Measurements from ENCODE around the gene ADK.
"Not testable (repeated sequence)": the region's sequence is repeated elsewhere in the genome, so short reads cannot be mapped to it uniquely, and the experiment has no call there.

Gene ADK

DNA sequence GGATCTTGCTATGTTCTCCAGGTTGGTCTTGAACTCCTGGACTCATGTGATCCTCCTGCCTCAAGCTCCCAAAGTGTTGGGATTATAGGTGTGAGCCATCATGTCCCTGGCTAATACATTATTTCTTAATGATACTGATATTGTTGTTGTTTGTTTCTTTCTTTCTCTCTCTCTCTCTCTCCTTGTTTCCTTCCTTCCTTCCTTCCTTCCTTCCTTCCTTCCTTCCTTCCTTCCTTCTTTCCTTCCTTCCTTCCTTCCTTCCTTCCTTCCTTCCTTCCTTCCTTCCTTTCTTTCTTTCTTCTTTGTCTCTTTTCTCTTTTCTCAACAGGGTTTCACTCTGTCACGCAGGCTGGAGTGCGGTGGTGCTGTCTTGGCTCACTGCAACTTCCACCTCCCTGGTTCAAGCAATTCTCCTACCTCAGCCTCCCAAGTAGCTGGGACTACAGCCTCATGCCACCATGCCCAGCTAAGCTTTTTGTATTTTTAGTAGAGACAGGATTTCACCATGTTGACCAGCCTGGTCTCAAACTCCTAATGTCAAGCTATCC, 149.1 kb downstream of the ADK start:
- DNase-seq (ENCODE audit: low read depth in 2 of 2), result not testable (repeated sequence)

- no peak for DNase-seq (ENCODE audit: low read depth in 2 of 2)
Measured at GRCh38 chr10:74300666-74301065, 149.6 kb downstream of the ADK start.

GRCh38 chr10:74305730-74306129, 154.7 kb downstream of the ADK start:
- DNase-seq (ENCODE audit: low read depth in 2 of 2), result no peak

DNA sequence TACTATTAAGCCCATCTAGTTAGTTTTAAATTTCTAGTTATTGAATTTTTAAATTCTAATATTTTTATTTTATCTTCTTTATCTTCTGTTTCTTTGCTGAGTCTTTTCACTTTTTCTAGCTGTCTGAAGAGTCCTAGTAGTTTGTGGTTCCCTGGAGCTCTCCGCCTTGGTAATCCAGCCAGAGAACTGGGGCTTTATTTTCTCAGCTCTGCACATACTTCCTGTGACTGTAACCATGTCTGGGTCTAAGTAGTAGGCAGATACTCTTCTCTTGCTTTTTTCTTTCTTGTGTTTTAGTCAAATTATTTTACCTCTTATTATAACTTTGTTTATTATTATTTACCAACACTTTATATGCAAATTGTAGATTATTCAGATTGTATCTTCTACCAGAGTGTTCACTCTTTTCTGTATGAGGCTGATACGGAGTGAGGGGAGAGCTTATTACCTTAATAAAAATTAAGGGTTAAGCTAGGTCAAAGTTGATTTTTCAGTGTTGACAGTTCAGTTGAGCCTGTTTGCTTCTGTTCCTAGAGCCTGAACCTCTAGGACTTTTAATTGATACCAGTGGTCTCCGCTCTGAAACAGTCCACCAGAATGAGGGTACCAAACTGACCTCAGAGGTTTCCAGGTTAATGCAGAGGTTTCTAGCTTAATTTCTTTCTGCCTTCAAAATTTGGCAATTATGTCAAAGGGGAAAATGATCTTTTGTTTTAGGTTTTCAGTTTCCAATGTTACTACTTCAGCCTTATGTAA, 155.4 kb downstream of the ADK start:
- no peak for DNase-seq (ENCODE audit: low read depth in 2 of 2)

GRCh38 chr10:74307061-74307651, 156.1 kb downstream of the ADK start:
- DNase-seq (ENCODE audit: low read depth in 2 of 2), result no peak

- DNase-seq (ENCODE audit: low read depth in 2 of 2), result no peak
Measured at GRCh38 chr10:74310652-74311257, 159.7 kb downstream of the ADK start.

DNA sequence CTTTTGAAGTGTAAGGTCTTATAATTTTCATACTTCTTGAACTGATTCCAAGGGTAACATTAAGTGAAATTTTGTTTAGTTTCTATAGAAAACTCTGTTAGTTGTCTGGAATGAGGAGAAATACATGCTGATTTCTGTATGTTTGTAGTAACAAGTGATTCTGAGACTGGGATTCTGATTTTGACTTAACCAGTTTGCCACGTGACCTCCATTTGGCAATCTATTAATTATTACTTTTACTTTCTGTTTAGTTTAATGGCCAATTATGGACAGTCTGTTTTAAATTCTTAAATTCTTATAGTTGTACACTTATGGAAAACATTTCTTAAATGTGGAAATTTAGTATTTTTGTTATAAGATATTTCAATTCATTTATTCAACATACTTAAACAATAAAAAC, 163.1 kb downstream of the ADK start:
- DNase-seq (ENCODE audit: low read depth in 2 of 2), result no peak

- DNase-seq (ENCODE audit: low read depth in 2 of 2), result no peak
Measured at GRCh38 chr10:74320026-74320425, 169.0 kb downstream of the ADK start.

GRCh38 chr10:74320717-74321116, 169.7 kb downstream of the ADK start:
- no peak for DNase-seq (ENCODE audit: low read depth in 2 of 2)

DNA sequence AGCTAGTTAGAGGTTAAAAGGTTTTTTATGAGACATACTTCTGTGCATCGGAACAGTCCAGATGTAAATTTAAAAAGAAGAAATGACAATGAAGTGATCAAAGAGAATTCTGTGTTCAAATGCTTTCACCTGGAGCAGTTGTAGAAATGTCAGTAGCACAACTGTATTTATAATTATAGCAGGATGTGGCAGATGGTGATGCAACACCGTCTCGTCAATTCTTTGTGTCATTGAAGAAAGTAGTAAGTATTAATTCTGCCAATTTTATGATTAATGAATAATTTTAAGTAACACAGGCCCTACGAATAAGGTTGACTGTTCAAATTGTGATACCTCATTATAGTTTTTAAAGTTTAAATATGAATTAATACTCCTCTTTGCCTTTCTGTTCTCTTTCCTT, 171.1 kb downstream of the ADK start:
- no peak for DNase-seq (ENCODE audit: low read depth in 2 of 2)

DNA sequence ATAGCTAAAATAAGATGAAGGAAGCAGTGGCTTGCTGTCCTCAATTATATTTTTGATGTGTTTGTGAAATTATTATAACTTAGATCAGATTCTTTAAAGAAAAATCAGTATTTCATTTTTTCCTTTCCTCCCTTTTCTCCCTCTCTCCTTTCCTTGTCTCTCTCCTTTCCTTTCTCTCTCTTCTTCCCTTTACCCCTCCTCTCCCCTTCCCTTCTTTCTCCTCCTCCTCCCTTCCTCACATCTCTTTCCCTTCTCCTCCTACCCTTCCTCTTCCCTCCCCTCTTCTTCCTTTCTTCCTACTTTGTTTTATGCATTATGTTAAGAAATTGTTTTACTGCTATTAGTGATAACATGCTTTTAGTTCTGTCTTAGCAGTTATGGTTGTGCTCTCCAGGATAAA, 171.5 kb downstream of the ADK start:
- DNase-seq (ENCODE audit: low read depth in 2 of 2), result no peak

DNA sequence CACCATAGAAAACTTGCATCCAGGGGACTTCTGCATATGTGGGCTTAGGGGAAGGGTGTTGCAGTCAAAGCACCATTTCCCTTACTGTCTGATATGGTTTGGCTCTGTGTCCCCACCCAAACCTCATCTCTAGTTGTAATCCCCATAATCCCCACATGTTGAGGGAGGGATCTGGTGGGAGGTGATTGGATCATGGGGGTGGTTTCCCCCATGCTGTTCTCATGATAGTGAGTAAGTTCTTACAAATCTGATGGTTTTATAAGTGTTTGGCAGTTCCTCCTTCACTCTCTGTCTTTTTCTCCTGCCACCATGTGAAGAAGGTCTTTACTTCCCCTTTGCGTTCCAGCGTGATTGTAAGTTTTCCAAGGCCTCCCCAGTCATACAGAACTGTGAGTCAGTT, 177.4 kb downstream of the ADK start:
- DNase-seq (ENCODE audit: low read depth in 2 of 2), result no peak

- DNase-seq (ENCODE audit: low read depth in 2 of 2), result no peak
Measured at GRCh38 chr10:74329873-74330272, 178.9 kb downstream of the ADK start.

DNA sequence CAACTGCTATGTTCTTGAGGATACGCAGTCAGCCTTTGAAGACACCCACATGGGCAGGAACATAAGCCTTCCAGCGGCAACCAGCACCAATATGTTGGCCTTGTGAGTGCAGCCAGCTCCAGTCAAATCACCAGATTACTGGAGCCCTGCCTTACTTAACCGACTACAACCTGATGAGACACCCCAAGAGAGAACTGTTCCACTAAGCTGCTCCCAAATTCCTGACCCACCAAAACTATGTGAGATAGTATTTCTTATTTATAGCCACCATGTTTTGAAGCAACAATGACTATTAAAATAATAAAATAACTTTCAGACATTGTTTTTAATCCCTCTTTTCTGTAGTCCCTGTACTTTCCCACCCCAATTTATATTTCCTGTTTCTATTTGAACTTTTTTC, 179.6 kb downstream of the ADK start:
- DNase-seq (ENCODE audit: low read depth in 2 of 2), result no peak

DNA sequence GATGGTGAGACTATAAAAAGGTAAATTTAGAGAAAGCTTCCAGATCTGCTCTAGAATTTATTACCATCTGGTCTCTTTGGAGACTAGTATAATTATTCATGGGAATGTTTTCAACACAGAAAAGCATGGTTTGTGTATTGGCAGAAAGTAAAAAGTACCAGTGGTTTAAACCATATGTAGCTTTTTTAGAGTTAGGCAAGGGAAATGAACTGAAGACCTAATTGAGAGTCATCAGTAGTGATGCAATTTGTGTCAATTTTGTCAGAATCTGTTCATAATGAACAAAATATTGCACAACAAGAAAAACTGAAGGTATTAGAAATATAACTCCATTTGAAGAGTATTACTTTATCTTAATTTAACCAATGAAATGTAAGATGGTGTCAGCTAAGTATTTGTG, 181.4 kb downstream of the ADK start:
- DNase-seq (ENCODE audit: low read depth in 2 of 2), result no peak

GRCh38 chr10:74333174-74333573, 182.2 kb downstream of the ADK start:
- no peak for DNase-seq (ENCODE audit: low read depth in 2 of 2)

- DNase-seq (ENCODE audit: low read depth in 2 of 2), result no peak
Measured at GRCh38 chr10:74334221-74334620, 183.2 kb downstream of the ADK start.

- DNase-seq (ENCODE audit: low read depth in 2 of 2), result no peak
Measured at GRCh38 chr10:74335501-74335900, 184.5 kb downstream of the ADK start.

GRCh38 chr10:74337330-74338016, 186.5 kb downstream of the ADK start:
- DNase-seq (ENCODE audit: low read depth in 2 of 2), result no peak

GRCh38 chr10:74342991-74343390, 192.0 kb downstream of the ADK start:
- no peak for DNase-seq (ENCODE audit: low read depth in 2 of 2)

DNA sequence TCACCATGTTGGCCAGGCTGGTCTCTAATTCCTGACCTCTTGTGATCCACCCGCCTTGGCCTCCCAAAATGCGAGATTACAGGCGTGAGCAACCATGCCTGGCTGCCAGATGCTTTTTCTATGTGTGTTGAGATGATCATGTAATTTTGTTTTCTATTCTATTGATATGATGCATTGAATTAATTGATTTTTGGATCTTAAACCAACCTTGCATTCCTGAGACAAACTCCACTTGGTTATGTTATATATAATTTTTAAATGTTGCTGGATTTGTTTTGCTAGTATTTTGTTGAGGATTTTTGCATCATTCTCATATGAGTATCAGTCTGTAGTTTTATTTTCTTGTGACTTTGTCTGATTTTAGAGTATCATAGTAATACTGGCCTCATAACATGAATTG, 192.8 kb downstream of the ADK start:
- no peak for DNase-seq (ENCODE audit: low read depth in 2 of 2)

DNA sequence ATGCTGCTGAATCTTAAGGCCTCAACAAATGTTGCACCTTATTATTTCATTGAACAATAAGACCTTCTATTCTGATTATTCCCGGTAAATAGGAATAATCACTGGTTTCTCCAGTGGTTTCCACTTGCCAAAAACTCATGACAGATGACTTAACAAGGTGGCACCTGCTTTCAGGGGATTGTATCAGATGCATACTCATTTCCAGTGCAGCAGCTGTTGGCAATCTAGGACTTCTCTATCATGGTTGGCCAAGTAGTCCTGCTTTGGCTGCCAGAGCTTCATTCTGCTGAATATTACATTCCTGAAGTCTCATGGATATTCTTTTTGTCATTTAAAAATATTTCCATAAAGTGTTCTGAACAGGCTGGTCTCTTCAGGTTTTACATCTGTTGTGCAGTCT, 193.3 kb downstream of the ADK start:
- no peak for DNase-seq (ENCODE audit: low read depth in 2 of 2)

All from stimulated activated CD8-positive, alpha-beta memory T cell treated with anti-CD3 and anti-CD28 coated beads, Interleukin-15, amount 100 ng/mL, for 48 hours (primary cell).